Colonic mucosa (tissue), 4 donors: ENCODE measurements around the gene UBAC2. TPM values are rescaled to one million over a fixed set of nuclear protein-coding genes. Genes with fewer than 3 reads are reported as not detected.

Experiments used
- DNase-seq: peaks from one replicate; pipeline ENCODE4 v3.0.0-alpha.2; 2020
- H3K27ac ChIP-seq: fragments of 200-600 bp; one replicate; pipeline ENCODE4 v1.8.0; 2021
- H3K27me3 ChIP-seq: fragments of 200-600 bp; one replicate; pipeline ENCODE4 v1.8.0; 2021
- H3K36me3 ChIP-seq: fragments of 200-600 bp; one replicate; pipeline ENCODE4 v1.8.0; 2021
- H3K4me1 ChIP-seq: fragments of 200-600 bp; one replicate; pipeline ENCODE4 v1.8.0; 2021; ENCODE audit warnings: mild to moderate bottlenecking
- H3K4me3 ChIP-seq: fragments of 200-600 bp; one replicate; pipeline ENCODE4 v1.8.0; 2021
- H3K9ac ChIP-seq, 2 donors: one replicate each; pipeline ENCODE4 v1.7.0; 2013; ENCODE audit warnings: control low read depth in 2 of 2, low read depth in 2 of 2, low read length in 2 of 2
- H3K9me3 ChIP-seq: fragments of 200-600 bp; one replicate; pipeline ENCODE4 v1.8.0; 2021
- CTCF ChIP-seq: fragments of 200-600 bp; IDR thresholded peaks from one replicate; pipeline ENCODE4 v1.8.0; 2022; ENCODE audit warnings: antibody characterized with exemption, mild to moderate bottlenecking
- intact Hi-C: fragments of 100-400 bp; cut with DNase I; formaldehyde crosslinking; loops from one replicate; pipeline ENCODE4 v1.14.1; 2022
- microRNA-seq: library from miRNA; unstranded; fragments of <30 nt; microRNA quantifications from one replicate; pipeline ENCODE4, GENCODE V29; 2019
- total RNA-seq, 2 donors: library from RNA; stranded (reverse); fragmentation: NEBNext Ultra II Directional in 1 of 2; extraction: Animal tissue kit (Norgen Biotek cat#: 25700) in 1 of 2; gene quantifications; one replicate each; pipeline ENCODE4 v1.2.1, GENCODE V29; 2021
- donor health status: healthy.
- donor health status: DM: no; HTN: no; CAD: no.
- donor health status: DM: no; HTN: no; CAD: no.

UBAC2 gene
- total RNA-seq, 2 donors from 2014 or later = 67.6 to 88.4 TPM

GRCh38 chr13:99433543-99434075 lies 233.0 kb downstream of the UBAC2 start:
- no peak overlapping the region for H3K9ac ChIP-seq

GRCh38 chr13:99434258-99434788 lies 233.7 kb downstream of the UBAC2 start:
- TF ChIP-seq CTCF = no peak
- H3K4me3 ChIP-seq = no peak overlapping the region
- no peaks in the 10 kb centered on the region for H3K9me3 ChIP-seq
- no peaks in the 10 kb centered on the region for H3K36me3 ChIP-seq
- no peaks in the 10 kb centered on the region for H3K27me3 ChIP-seq
- peak overlapping the region; percentile 30 for H3K27ac ChIP-seq
- intact Hi-C loops = no loop called here
- no peaks in the 10 kb centered on the region for H3K4me1 ChIP-seq
- no peak for DNase-seq
- H3K9ac ChIP-seq = no peak overlapping the region

More at GRCh38 chr13:99433543-99434075, 233.0 kb downstream of the UBAC2 start:
- Histone ChIP-seq H3K4me3 (no peak overlapping the region), H3K4me1 (no peaks in the 10 kb centered on the region), H3K27me3 (no peaks in the 10 kb centered on the region), H3K27ac (peak overlapping the region; percentile 30), H3K9me3 (no peaks in the 10 kb centered on the region), H3K36me3 (no peaks in the 10 kb centered on the region)
- intact Hi-C loops = no loop called here
- DNase-seq = no peak
- TF ChIP-seq CTCF = no peak

- no peaks in the 10 kb centered on the region for H3K27me3 ChIP-seq
- no peak overlapping the region for H3K27ac ChIP-seq
- H3K4me3 ChIP-seq = no peak overlapping the region
- DNase-seq = no peak
- no peak overlapping the region for H3K9ac ChIP-seq
- H3K36me3 ChIP-seq = no peaks in the 10 kb centered on the region
- intact Hi-C loops = loop anchor here (5.0 kb wide), 1 partner anchor 258 kb away; no protein-coding TSS in a partner anchor
- no peaks in the 10 kb centered on the region for H3K4me1 ChIP-seq
- no peak for TF ChIP-seq CTCF
- no peaks in the 10 kb centered on the region for H3K9me3 ChIP-seq
Measured at GRCh38 chr13:99435116-99435515, 234.5 kb downstream of the UBAC2 start.

GRCh38 chr13:99435998-99436397 lies 235.3 kb downstream of the UBAC2 start:
- Histone ChIP-seq H3K27ac (no peak overlapping the region), H3K27me3 (no peaks in the 10 kb centered on the region), H3K4me3 (no peak overlapping the region), H3K36me3 (no peaks in the 10 kb centered on the region), H3K9me3 (no peaks in the 10 kb centered on the region), H3K4me1 (no peaks in the 10 kb centered on the region), H3K9ac (no peak overlapping the region)
- TF ChIP-seq CTCF = no peak
- intact Hi-C loops = loop anchor here (2.0 to 5.0 kb wide), 2 partner anchors 165 to 259 kb away; no protein-coding TSS in a partner anchor
- no peak for DNase-seq

Small RNA genes within 50 kb of the gene (microRNA-seq; reads per million reads assigned to microRNA genes)
- gene MIR623 = not detected

Other genes starting within 250 kb of the UBAC2 start
- gene DOCK9, start 222.8 kb upstream of the UBAC2 start, total RNA-seq = 10 to 100 TPM; 42.3 to 52.4 TPM
- gene GPR18, start 57.5 kb downstream of the UBAC2 start, total RNA-seq = under 1 TPM in 1 of 2 donors, not detected in 1; 0.35 TPM
- 1 to 10 TPM; 1.5 to 8.3 TPM for gene GPR183, start 106.5 kb downstream of the UBAC2 start, total RNA-seq